IMR-90 (cell line): ENCODE results near the gene PROZ. TPM values are rescaled to one million over a fixed set of nuclear protein-coding genes. Genes with fewer than 3 reads are reported as not detected.

Source experiments
- ATAC-seq: fragments of 200-7000 bp; cut with Tn5 transposase; 2 replicates; pipeline ENCODE4 v1.9.1; 2020; ENCODE audit warnings: low read depth, mild to moderate bottlenecking, moderate library complexity
- BruUV-seq: library from RNA; stranded (reverse); fragments of 400-500 nt; replicated peaks from 2 replicates; lab custom pipeline; 2021; lab: Mats Ljungman, UMichigan
- CTCF ChIA-PET: fragments of 300-600 bp; formaldehyde crosslinking; extraction: SDS; loops from one replicate; lab custom pipeline; 2021; ENCODE audit warnings: antibody characterized with exemption; lab: Yijun Ruan, JAX
- POLR2A ChIA-PET: fragments of 300-600 bp; sonication (Branson Sonifier 250); formaldehyde crosslinking; loops from one replicate; lab custom pipeline; 2022; ENCODE audit warnings: antibody characterized with exemption; ENCODE audit not compliant: unreplicated experiment; lab: Charles Lee
- DNase-seq: peaks from one replicate; pipeline ENCODE4 v3.0.0; 2013
- H2AFZ ChIP-seq: replicated peaks from 2 replicates; pipeline ENCODE3; 2013; ENCODE audit warnings: low read length, mild to moderate bottlenecking; ENCODE audit not compliant: poor library complexity
- H2AK5ac ChIP-seq: 2 replicates; pipeline ENCODE4 v1.6.1; 2013; ENCODE audit warnings: low read depth, low read length, inconsistent platforms
- H2AK9ac ChIP-seq: replicated peaks from 2 replicates; pipeline ENCODE3; 2013; ENCODE audit warnings: mild to moderate bottlenecking, low read depth, low read length, moderate library complexity; ENCODE audit not compliant: poor library complexity
- H2BK120ac ChIP-seq: 2 replicates; pipeline ENCODE4 v1.6.1; 2013; ENCODE audit warnings: low read depth, low read length, inconsistent platforms
- H2BK15ac ChIP-seq: 3 replicates; pipeline ENCODE4 v1.6.1; 2013; ENCODE audit warnings: low read depth, low read length, inconsistent platforms
- H2BK20ac ChIP-seq: 2 replicates; pipeline ENCODE4 v1.6.1; 2013; ENCODE audit warnings: low read depth, mild to moderate bottlenecking, inconsistent platforms, low read length, moderate library complexity
- H2BK5ac ChIP-seq: 2 replicates; pipeline ENCODE4 v1.6.1; 2013; ENCODE audit warnings: mild to moderate bottlenecking, low read depth, low read length, inconsistent platforms; ENCODE audit not compliant: poor library complexity, severe bottlenecking
- H3K14ac ChIP-seq: replicated peaks from 2 replicates; pipeline ENCODE4 v1.6.1; 2013; ENCODE audit warnings: low read depth, low read length, inconsistent platforms
- H3K18ac ChIP-seq: 2 replicates; pipeline ENCODE4 v1.6.1; 2013; ENCODE audit warnings: low read depth, low read length, control low read depth
- H3K23ac ChIP-seq: 2 replicates; pipeline ENCODE4 v1.6.1; 2013; ENCODE audit warnings: low read depth, low read length, inconsistent platforms
- H3K27ac ChIP-seq: 2 replicates; pipeline ENCODE4 v1.5.1; 2013; ENCODE audit warnings: mild to moderate bottlenecking, control low read depth, low read length; ENCODE audit not compliant: insufficient read depth
- H3K27me3 ChIP-seq: 2 replicates; pipeline ENCODE4 v1.6.1; 2013; ENCODE audit warnings: low read length; ENCODE audit not compliant: control insufficient read depth, insufficient read depth
- H3K36me3 ChIP-seq: 2 replicates; pipeline ENCODE4 v1.6.1; 2013; ENCODE audit warnings: low read length, mixed read lengths; ENCODE audit not compliant: control insufficient read depth, insufficient read depth
- H3K4ac ChIP-seq: 2 replicates; pipeline ENCODE4 v1.6.1; 2013; ENCODE audit warnings: low read depth, low read length, inconsistent platforms
- H3K4me1 ChIP-seq: 2 replicates; pipeline ENCODE4 v1.6.1; 2013; ENCODE audit warnings: low read length, mixed read lengths; ENCODE audit not compliant: control insufficient read depth, insufficient read depth
- H3K4me2 ChIP-seq: 2 replicates; pipeline ENCODE4 v1.6.1; 2013; ENCODE audit warnings: low read depth, mild to moderate bottlenecking, control low read depth, low read length, moderate library complexity
- H3K4me3 ChIP-seq: 2 replicates; pipeline ENCODE4 v1.5.1; 2013; ENCODE audit warnings: low read depth, mild to moderate bottlenecking, control low read depth, low read length, moderate library complexity; ENCODE audit not compliant: insufficient read depth
- H3K56ac ChIP-seq: 2 replicates; pipeline ENCODE4 v1.6.1; 2013; ENCODE audit warnings: low read length, inconsistent platforms; ENCODE audit not compliant: insufficient read depth; ENCODE audit errors: extremely low read depth
- H3K79me1 ChIP-seq, 2 experiments: 2 replicates each; pipeline ENCODE4 v1.6.1; 2013; ENCODE audit warnings: low read length in 2 of 2, inconsistent platforms in 1 of 2, low read depth in 1 of 2
- H3K9ac ChIP-seq: 2 replicates; pipeline ENCODE4 v1.6.1; 2013; ENCODE audit warnings: low read depth, low read length, control low read depth
- H3K9me1 ChIP-seq: 2 replicates; pipeline ENCODE4 v1.6.1; 2013; ENCODE audit warnings: low read length, inconsistent platforms; ENCODE audit not compliant: insufficient read depth
- H3K9me3 ChIP-seq: 2 replicates; pipeline ENCODE4 v1.6.1; 2013; ENCODE audit warnings: low read length; ENCODE audit not compliant: control insufficient read depth, insufficient read depth
- H4K20me1 ChIP-seq: 2 replicates; pipeline ENCODE4 v1.6.1; 2013; ENCODE audit warnings: low read length, inconsistent platforms; ENCODE audit not compliant: insufficient read depth
- H4K5ac ChIP-seq: 2 replicates; pipeline ENCODE4 v1.6.1; 2013; ENCODE audit warnings: mild to moderate bottlenecking, low read depth, low read length, control low read depth
- H4K8ac ChIP-seq, 2 experiments: 2 replicates each; pipeline ENCODE4 v1.6.1; 2013; ENCODE audit warnings: low read depth in 2 of 2, low read length in 2 of 2, control low read depth in 1 of 2, inconsistent platforms in 1 of 2
- H4K91ac ChIP-seq: 2 replicates; pipeline ENCODE4 v1.6.1; 2013; ENCODE audit warnings: low read depth, low read length, inconsistent platforms; ENCODE audit not compliant: insufficient read depth
- BHLHE40 ChIP-seq: fragments of 150-350 bp; IDR thresholded peaks from 2 replicates; pipeline ENCODE4 v1.6.1; 2016; ENCODE audit warnings: mild to moderate bottlenecking, low read depth, low read length
- CEBPB ChIP-seq: IDR thresholded peaks from 2 replicates; pipeline ENCODE4 v1.6.1; 2012; ENCODE audit warnings: low read depth, low read length, improper control_type of control experiment
- CHD1 ChIP-seq: IDR thresholded peaks from 2 replicates; pipeline ENCODE4 v1.6.1; 2012; ENCODE audit warnings: low read depth, low read length, improper control_type of control experiment
- CTCF ChIP-seq: conservative IDR thresholded peaks from 2 replicates; pipeline ENCODE4 v1.5.1; 2012; ENCODE audit warnings: mild to moderate bottlenecking, low read depth, low read length, improper control_type of control experiment
- ELK1 ChIP-seq: fragments of 150-350 bp; IDR thresholded peaks from 2 replicates; pipeline ENCODE4 v1.6.1; 2016; ENCODE audit warnings: low read depth, mild to moderate bottlenecking, low read length, moderate library complexity, borderline replicate concordance
- FOS ChIP-seq: fragments of 150-350 bp; IDR thresholded peaks from 2 replicates; pipeline ENCODE4 v1.6.1; 2016; ENCODE audit warnings: low read depth, low read length
- MAFK ChIP-seq: IDR thresholded peaks from 2 replicates; pipeline ENCODE4 v1.6.1; 2012; ENCODE audit warnings: low read depth, low read length, improper control_type of control experiment
- MAZ ChIP-seq: IDR thresholded peaks from 2 replicates; pipeline ENCODE4 v1.6.1; 2012; ENCODE audit warnings: low read depth, mild to moderate bottlenecking, low read length, improper control_type of control experiment, moderate library complexity, borderline replicate concordance
- MXI1 ChIP-seq: IDR thresholded peaks from 2 replicates; pipeline ENCODE4 v1.6.1; 2012; ENCODE audit warnings: low read depth, mild to moderate bottlenecking, low read length, moderate library complexity, borderline replicate concordance
- NFE2L2 ChIP-seq: fragments of 150-350 bp; IDR thresholded peaks from 2 replicates; pipeline ENCODE4 v1.6.1; 2016; ENCODE audit warnings: low read depth, mild to moderate bottlenecking, low read length
- POLR2A ChIP-seq: IDR thresholded peaks from 2 replicates; pipeline ENCODE4 v1.6.1; 2012; ENCODE audit warnings: mild to moderate bottlenecking, low read depth, low read length
- RAD21 ChIP-seq: IDR thresholded peaks from 2 replicates; pipeline ENCODE4 v1.6.1; 2012; ENCODE audit warnings: low read length, improper control_type of control experiment
- RCOR1 ChIP-seq: IDR thresholded peaks from 2 replicates; pipeline ENCODE4 v1.6.1; 2012; ENCODE audit warnings: mild to moderate bottlenecking, low read length, improper control_type of control experiment; ENCODE audit not compliant: insufficient replicate concordance
- RFX5 ChIP-seq: IDR thresholded peaks from 2 replicates; pipeline ENCODE4 v1.8.0; 2012; ENCODE audit warnings: low read depth, mild to moderate bottlenecking, low read length, moderate library complexity
- SMC3 ChIP-seq: fragments of 150-350 bp; IDR thresholded peaks from 2 replicates; pipeline ENCODE4 v1.6.1; 2016; ENCODE audit warnings: low read depth, mild to moderate bottlenecking, antibody characterized with exemption, low read length, moderate library complexity
- WGBS, 2 experiments: methylation state at CpG; one replicate each; pipeline versions ENCODE4 v1.1.5 to v1.1.7; 2013; ENCODE audit warnings: missing lambda C conversion rate in 2 of 2; ENCODE audit not compliant: insufficient read length in 1 of 2; ENCODE audit errors: extremely low coverage in 2 of 2; 5-methylcytosine and 5-hydroxymethylcytosine counted together
- dilution Hi-C: fragments of 300-500 bp; cut with HindIII; formaldehyde crosslinking; loops from one replicate; pipeline ENCODE4 v1.14.3; 2018; ENCODE audit warnings: low sequenced_read_pairs; ENCODE audit not compliant: unreplicated experiment
- in situ Hi-C: fragments of 300-500 bp; cut with MboI; formaldehyde crosslinking; loops from 3 replicates; pipeline ENCODE4 v1.14.3; 2019; ENCODE audit warnings: low sequenced_read_pairs, inconsistent platforms, mixed read lengths
- intact Hi-C: fragments of 100-400 bp; cut with micrococcal nuclease; formaldehyde crosslinking; loops from 2 replicates; pipeline ENCODE4 v1.10.0; 2022
- polyA plus RNA-seq, 3 experiments: library from polyadenylated mRNA; depleted of rRNA; stranded (reverse); fragments of >200 nt; gene quantifications; 2 replicates each; pipeline ENCODE4 v1.2.3, GENCODE V29; 2012; ENCODE audit warnings: low replicate concordance in 1 of 3
- total RNA-seq: library from RNA; depleted of rRNA; stranded (reverse); fragments of >200 nt; gene quantifications from 2 replicates; pipeline ENCODE4 v1.2.3, GENCODE V29; 2012

The PROZ gene
- total and polyA plus RNA-seq, 2 of the 4 experiments (the other 2 are of a cell fraction): not detected

- peak; percentile 65 for DNase-seq
- in situ Hi-C loops (no loop called here), intact Hi-C loops (no loop called here), dilution Hi-C loops (no loop called here)
- H4K20me1 ChIP-seq: peaks cover 38% of the 10 kb centered on the region
- H4K91ac ChIP-seq: peak overlapping the region; percentile 81
- peak overlapping the region; percentile 86 for H3K4ac ChIP-seq
- peak overlapping the region; percentile 57 for H3K4me2 ChIP-seq
- peak overlapping the region in 1 of 2 experiments; percentile 75; a peak in 2 of 4 replicates for H4K8ac ChIP-seq
- no peaks in the 10 kb centered on the region for H3K9me3 ChIP-seq
- H3K27ac ChIP-seq: peak overlapping the region; percentile 75; the same call in 1 of the 2 replicates
- no peak for TF ChIP-seq MXI1
- peak; percentile 95 for TF ChIP-seq NFE2L2
- no peak for TF ChIP-seq MAZ
- TF ChIP-seq CTCF: no peak
- TF ChIP-seq MAFK: peak; percentile 82
- TF ChIP-seq ELK1: no peak
- TF ChIP-seq RCOR1: no peak
- no peak for TF ChIP-seq POLR2A
- no peak for TF ChIP-seq RFX5
- peak; percentile 73 for TF ChIP-seq CEBPB
- TF ChIP-seq FOS: no peak
- no peak for TF ChIP-seq SMC3
- TF ChIP-seq RAD21: no peak
- no peak for TF ChIP-seq BHLHE40
- TF ChIP-seq CHD1: no peak
- H2AK5ac ChIP-seq: peak overlapping the region; percentile 77
- H3K4me1 ChIP-seq: peaks cover 27% of the 10 kb centered on the region
- no peak overlapping the region for H3K4me3 ChIP-seq
- no peak overlapping the region for H3K56ac ChIP-seq
- H2AK9ac ChIP-seq: no peak overlapping the region
- BruUV-seq: no TSS peak
- peak overlapping the region; percentile 83 for H2BK5ac ChIP-seq
- peak overlapping the region; percentile 63; the same call in 2 of the 3 replicates for H2BK15ac ChIP-seq
- H2AFZ ChIP-seq: no peak overlapping the region
- WGBS, 2 experiments: no CpG with 5 or more reads among the region's 5 CpGs
- peak overlapping the region; percentile 8; the same call in 1 of the 2 replicates for H4K5ac ChIP-seq
- H3K14ac ChIP-seq: peak overlapping the region; percentile 75
- peaks cover 29% of the 10 kb centered on the region for H3K9me1 ChIP-seq
- H3K18ac ChIP-seq: peak overlapping the region; percentile 17; the same call in 1 of the 2 replicates
- H2BK20ac ChIP-seq: peak overlapping the region; percentile 27; the same call in 1 of the 2 replicates
- H3K27me3 ChIP-seq: no peaks in the 10 kb centered on the region
- peaks cover 23 to 71% of the 10 kb centered on the region in 2 experiments; a peak in 3 of 4 replicates for H3K79me1 ChIP-seq
- H2BK120ac ChIP-seq: peak overlapping the region; percentile 85
- ChIA-PET POLR2A (no interaction called here), CTCF (no interaction called here)
- H3K36me3 ChIP-seq: peaks cover 9% of the 10 kb centered on the region
- no peak for ATAC-seq
- peak overlapping the region; percentile 77 for H3K23ac ChIP-seq
- H3K9ac ChIP-seq: no peak overlapping the region
Measured at GRCh38 chr13:113205428-113205931, 47.0 kb downstream of the PROZ start.
